H1 (cell line): Measurements from ENCODE around the gene HS6ST1. TPM values are rescaled to one million over a fixed set of nuclear protein-coding genes. Genes with fewer than 3 reads are reported as not detected.

Experiments used
- CTBP2 ChIP-seq: IDR thresholded peaks from 2 replicates; pipeline ENCODE4 v1.7.0; 2011; ENCODE audit warnings: borderline replicate concordance, mild to moderate bottlenecking, moderate library complexity, mixed read lengths, low read length; ENCODE audit not compliant: insufficient read depth, insufficient read length
- GTF2F1 ChIP-seq: IDR thresholded peaks from 2 replicates; pipeline ENCODE4 v1.6.1; 2012; ENCODE audit warnings: low read depth, low read length, improper control_type of control experiment, borderline replicate concordance
- KDM5A ChIP-seq: fragments of 200-600 bp; IDR thresholded peaks from 2 replicates; pipeline ENCODE4 v1.7.1; 2012; ENCODE audit warnings: mild to moderate bottlenecking, low read length, inconsistent platforms, mixed read lengths
- SIN3A ChIP-seq, 2 experiments: IDR thresholded peaks in 1 of 2; conservative IDR thresholded peaks in 1 of 2; 2 replicates each; pipeline ENCODE4 v1.6.1; 2011 to 2012; ENCODE audit warnings: low read length in 2 of 2, improper control_type of control experiment in 1 of 2, low read depth in 1 of 2, mild to moderate bottlenecking in 1 of 2
- TAF1 ChIP-seq: IDR thresholded peaks from 2 replicates; pipeline ENCODE4 v1.6.1; 2011; ENCODE audit warnings: mild to moderate bottlenecking, low read depth, low read length
- ZNF274 ChIP-seq: IDR thresholded peaks from 2 replicates; pipeline ENCODE4 v1.7.0; 2012; ENCODE audit warnings: low read length, borderline replicate concordance; ENCODE audit errors: extremely low read depth
- polyA plus RNA-seq, 7 experiments: library from polyadenylated mRNA; depleted of rRNA in 3 of 7; stranded (reverse) in 5 of 7; unstranded in 2 of 7; fragments of >200 nt in 5 of 7; fragments of 200-250 nt in 2 of 7; gene quantifications; 1 replicate in 5 of 7; 2 replicates in 1 of 7; 4 replicates in 1 of 7; pipeline versions ENCODE4 v1.2.1 to v1.2.3, GENCODE V29; 2011 to 2013; ENCODE audit warnings: missing spikeins in 2 of 7, mixed read lengths in 2 of 7
- total RNA-seq: library from RNA; stranded (reverse); fragmentation: NEBNext Ultra II Directional; extraction: Animal tissue kit (Norgen Biotek cat#: 25700); gene quantifications from 2 replicates; pipeline ENCODE4 v1.2.1, GENCODE V29; 2021

Gene HS6ST1
- total and polyA plus RNA-seq, 2 of the 8 experiments (the other 6 are each of a cell fraction or from before 2014, with no cell fraction given), result 37.4 to 74.6 TPM

GRCh38 chr2:128298846-128299507, 19.7 kb downstream of the HS6ST1 start (continued):
- TF ChIP-seq ZNF274, result no peak
- TF ChIP-seq SIN3A (conservative IDR thresholded peaks at IDR 0.05 in 1 of 2, IDR thresholded peaks at IDR 0.05 in 1 of 2; ENCODE audit: low read depth in 1 of 2, low read length in 2 of 2), result no peak
- TF ChIP-seq TAF1, result no peak
- no peak for TF ChIP-seq CTBP2
- TF ChIP-seq GTF2F1, result no peak
- TF ChIP-seq KDM5A, result no peak
